GM18858 (cell line): ENCODE measurements around the gene ATP6V1E1.
"Not testable (repeated sequence)": the region's sequence is repeated elsewhere in the genome, so short reads cannot be mapped to it uniquely, and the experiment has no call there.

Experiments used
- ATAC-seq: cut with Tn5 transposase; IDR thresholded peaks from one replicate; pipeline ENCODE4 v1.9.1; 2021; ENCODE audit not compliant: unreplicated experiment

The ATP6V1E1 gene

DNA sequence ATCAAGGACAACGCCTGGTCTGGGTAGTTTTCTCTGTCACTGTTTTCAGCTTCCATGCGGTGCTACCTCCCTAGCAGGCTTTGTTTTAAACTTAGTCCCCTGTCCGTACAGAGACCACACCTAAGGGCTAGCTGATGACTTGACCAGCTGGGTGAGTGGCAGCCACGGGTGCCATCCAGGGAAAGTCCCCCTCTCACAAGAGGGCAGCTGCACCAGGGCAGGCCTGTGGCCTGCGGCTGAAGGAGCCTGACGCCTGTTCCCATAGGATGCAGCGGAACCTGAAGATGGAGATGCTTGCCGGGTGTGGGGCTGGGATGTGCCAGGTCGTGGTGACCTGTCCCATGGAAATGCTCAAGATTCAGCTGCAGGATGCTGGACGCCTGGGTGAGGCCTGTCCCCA is 45.4 kb downstream of the ATP6V1E1 start:
- no peak for ATAC-seq

DNA sequence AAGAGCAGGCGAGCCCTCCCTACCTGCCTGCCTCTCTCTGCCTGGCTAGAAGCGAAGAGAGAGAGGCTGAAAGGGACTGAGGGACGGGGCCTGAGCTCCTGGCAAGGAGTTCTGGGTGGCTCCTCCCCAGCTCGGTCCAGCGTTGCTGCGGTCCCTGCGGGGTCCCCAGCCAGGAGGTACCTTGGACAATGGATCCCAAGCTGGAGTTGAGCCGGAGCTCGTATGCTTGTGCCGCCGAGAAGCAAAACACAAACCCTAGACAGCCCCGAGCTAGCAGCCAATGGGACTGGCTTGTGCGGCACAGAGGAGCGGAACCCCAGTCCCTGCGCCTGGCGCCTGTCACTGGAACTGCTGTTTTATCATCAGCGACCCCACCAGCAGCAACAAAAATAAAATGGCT is 46.9 kb downstream of the ATP6V1E1 start:
- ATAC-seq = no peak

DNA sequence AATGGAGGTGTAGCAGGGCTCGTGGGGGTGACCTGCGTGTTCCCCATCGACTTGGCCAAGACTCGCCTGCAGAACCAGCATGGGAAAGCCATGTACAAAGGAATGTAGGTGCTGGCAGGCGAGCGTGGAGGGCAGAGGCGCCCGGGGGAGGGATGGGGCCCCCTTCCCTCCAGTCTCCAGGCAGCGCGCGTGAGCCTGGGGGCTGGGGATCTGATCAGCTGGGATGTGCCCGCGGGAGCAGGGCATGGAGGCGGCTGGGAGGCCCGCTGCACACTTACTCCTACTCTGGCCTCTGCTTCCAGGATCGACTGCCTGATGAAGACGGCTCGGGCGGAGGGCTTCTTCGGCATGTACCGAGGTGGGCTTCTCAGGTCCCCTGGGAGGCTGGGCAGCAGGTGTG is 47.5 kb downstream of the ATP6V1E1 start:
- no peak for ATAC-seq

DNA sequence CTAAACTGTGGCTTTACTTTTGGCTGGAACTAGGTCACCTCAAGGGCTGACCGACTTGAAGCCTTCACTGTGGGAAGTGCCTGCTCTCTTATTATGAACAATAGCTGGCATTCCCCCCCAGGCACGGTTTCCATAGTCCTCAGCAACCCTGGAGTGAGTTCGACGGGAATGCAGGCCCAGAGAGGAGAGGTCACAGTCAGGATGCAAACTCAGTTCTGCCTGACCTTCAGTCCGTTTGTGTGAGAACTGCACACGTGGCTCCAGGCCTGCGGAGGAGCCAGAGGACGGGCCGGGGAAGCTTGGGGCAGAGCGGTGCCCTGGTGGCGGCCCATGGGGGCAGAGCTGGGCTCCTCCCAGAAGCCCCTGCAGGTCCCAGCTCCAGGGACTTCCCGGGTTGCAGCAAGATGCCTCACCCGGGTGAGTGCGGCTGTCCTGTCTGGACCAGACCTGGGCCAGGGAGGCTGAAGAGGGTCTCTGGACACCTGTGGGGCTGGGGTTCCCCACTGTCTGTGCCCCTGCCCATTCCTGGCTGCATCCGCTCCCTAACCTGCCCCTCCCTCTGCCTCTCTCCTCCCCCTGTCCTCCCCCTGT is 48.0 kb downstream of the ATP6V1E1 start:
- ATAC-seq = no peak

DNA sequence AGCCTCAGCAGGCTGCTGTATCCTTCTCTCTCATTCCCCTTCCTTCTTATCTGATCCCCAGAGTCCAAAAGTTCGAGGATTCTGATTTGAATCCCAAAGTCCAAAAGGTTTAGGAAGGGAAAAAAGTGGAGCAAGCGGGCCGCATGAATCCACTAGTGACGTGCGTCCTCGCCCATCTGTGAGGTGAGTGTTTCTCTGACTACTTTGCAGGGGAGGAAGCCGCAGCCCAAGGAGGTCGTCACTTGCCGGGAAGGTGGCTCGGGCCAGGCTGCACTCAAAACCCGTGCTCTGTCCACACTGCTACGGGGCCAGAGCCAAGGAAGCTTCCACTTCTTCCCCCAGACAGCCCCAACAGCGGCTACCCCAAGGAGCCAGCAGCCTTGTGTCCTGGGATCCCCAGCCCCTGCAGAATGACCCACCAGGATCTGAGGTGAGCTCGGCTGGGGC is 49.0 kb downstream of the ATP6V1E1 start:
- ATAC-seq = no peak

DNA sequence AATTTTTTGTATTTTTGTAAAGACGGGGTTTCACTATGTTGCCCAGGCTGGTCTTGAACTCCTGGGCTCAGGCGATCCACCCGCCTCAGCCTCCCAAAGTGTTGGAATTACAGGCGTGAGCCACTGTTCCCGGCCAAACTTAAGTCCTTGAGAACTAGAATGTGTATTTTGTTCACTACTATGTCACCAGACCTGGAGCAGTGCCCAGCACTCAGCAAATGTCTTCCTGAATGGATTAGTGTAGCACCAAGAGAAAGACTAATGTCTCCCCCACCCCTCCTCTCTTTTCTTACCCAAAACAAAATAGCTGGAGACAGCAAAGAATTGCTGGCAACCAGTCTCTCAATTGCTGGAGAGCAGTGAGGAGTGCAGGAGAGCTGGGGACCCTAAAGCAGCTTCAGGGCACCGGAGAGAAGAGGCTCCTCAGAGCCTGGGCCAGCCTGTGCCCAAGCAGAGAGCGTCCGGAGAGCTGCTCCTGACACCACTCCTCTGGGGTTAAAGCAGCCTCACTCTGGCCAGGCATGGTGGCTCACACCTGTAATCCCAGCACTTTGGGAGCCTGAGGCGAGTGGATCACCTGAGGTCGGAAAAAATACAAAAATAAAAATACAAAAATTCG is 50.3 kb downstream of the ATP6V1E1 start:
- ATAC-seq = no peak

DNA sequence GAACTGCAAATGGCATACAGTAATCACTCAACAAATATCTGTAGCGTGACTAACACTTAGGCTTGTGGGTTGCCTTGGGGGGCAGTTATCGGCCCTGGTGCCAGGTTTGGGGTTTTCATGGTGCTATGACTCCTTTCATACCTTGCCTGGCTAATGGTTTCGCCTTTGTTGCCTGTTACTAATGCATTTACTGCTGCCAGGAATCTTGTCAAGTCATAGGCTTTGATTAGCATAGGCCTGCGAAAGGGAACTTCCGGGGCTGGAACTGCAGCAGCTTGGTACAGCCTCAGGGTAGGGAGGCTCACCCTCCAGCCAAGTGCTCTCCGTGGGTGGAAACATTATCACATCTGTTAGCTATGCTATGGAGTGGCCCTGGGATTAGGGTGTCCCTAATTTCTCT is 52.1 kb downstream of the ATP6V1E1 start:
- no peak for ATAC-seq

DNA sequence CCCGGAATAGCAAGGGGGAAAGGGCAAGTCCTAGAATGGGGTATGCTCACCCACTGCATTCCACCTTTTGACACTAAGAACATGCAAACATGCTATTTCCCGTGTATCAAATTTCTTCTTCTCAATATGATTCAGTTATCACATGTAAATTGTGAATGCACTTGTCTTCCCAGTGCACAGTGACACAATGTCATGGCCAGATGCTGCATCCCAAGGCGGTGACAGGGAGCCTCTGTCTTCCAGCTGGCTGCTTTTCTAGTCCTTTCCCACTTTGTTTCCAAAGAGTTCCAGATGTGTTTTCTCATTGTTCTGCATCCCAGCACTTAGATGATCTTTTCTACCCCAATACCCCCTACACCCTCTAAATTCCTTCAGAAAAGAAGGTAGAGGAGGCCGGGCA is 52.9 kb downstream of the ATP6V1E1 start:
- ATAC-seq = no peak

DNA sequence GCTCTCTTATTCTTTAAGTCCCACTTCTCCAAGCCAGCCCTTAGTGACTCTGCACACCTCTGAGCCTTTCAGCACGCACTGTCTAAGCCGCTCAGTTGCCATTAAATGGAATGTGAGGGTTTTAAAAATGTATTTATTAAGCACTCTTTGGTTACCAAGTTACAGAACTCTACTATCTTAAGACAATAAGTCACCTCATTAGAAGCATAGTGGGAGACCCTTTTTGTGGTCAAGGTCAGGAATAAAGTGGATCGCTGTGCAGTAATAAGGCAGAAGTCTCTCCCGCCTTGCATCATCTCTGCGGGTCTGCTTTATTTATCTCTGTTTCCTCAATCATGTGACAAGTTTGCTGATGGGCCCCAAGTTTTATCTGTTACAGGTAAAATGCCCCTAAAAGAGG is 53.4 kb downstream of the ATP6V1E1 start:
- no peak for ATAC-seq

DNA sequence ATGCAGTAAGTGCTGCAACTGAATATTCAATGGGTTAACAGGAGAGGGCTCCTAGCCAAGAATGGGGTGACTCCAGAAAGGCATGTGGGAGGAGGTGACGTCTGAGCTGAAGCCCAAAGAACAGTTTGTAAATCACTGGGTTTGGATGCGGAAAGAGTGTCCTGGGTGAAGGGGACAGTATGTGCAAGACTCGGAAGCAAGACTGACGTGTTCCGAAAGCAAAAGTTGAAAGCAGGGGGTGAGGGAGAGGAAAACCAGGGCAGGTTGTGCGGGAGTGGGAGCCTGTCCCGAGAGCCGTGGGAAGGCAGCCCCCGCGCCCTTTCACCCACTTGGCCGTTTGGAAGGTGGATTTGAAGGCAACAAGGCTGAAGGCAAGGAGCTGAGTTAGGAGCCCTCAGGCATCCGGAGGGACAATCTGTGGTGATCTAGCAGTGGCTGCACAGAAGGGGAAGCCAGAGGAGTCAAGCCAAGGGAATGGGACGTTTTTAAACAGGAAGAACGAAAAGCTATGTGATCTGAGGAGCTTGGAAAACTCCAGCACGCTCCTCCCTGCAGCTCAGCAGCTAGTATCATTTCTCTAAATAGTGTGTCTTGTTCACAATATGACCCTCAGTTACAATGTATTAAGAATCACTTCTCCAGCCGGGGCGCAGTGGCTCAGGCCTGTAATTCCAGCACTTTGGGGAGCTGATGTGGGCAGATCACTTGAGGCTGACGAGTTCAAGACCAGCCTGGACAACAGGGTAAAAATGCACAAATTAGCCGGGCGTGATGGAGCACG is 57.5 kb downstream of the ATP6V1E1 start:
- ATAC-seq = no peak

DNA sequence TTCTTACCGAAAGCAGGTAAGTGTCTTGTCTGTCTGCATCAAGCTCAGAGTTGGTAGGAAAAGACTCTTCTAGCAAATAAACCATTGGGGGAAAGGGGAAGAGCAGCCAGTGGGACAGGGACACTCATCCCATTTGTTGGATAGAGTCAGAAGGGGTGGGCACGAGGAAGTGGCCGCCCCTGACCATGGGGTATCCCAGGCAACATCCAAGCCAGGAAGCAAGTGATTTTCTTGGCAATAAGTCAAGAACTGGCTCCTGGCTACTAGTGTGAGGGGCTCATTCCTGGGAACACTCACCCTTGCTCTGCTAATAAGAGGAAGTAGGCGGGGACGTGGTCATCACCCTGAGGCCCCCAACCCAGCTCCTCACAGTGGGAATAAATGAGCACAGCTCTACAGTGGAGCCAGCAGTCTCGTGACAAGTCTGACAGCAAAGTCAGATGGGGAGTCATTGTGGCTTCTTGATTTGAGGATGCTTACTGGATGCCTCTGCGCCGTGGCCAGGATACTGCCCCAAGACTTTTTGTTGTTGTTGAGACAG is 58.5 kb downstream of the ATP6V1E1 start:
- no peak for ATAC-seq

DNA sequence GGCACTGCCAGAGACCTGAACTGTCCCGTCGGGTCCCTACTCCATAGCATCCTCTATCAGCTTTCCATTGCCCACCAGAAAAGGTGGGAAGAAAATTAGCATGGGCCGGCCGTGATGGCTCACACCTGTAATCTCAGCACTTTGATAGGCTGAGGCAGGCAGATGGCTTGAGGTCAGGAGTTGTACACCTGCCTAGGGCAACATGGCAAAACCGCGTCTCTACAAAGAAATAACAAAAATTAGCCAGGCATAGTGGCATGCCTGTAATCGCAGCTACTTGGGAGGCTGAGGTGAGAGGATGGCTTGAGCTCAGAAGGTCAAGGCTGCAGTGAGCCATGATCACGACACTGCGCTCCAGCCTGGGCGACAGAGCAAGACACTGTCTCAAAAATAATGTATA is 61.8 kb downstream of the ATP6V1E1 start:
- ATAC-seq = no peak

DNA sequence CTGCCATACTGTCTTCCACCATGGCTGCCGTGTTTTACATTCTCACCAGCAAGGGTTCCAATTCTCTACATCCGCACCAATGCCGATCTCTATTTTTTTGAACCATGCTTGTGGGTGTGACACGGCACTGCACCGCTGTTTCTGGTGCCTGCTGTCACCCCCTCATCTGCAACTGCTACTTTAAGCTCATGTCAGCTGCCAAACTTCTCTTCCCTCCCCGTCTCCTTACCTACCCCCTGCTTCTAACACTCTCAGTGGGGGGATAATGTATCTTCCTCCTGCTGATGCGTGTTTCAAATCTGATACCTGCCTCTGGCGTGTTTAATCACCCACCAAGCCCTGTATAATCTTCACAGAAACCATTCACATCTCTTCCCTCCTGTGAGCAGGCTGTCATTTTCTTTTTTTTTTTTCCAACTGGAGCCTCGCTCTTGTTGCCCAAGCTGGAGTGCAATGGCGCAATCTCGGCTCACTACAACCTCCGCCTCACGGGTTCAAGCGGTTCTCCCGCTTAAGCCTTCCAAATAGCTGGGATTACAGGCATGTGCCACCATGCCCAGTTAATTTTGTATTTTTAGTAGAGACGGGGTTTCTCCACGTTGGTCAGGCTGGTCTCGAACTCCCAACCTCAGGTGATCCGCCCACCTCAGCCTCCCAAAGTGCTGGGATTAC is 62.4 kb downstream of the ATP6V1E1 start:
- ATAC-seq = not testable (repeated sequence)

DNA sequence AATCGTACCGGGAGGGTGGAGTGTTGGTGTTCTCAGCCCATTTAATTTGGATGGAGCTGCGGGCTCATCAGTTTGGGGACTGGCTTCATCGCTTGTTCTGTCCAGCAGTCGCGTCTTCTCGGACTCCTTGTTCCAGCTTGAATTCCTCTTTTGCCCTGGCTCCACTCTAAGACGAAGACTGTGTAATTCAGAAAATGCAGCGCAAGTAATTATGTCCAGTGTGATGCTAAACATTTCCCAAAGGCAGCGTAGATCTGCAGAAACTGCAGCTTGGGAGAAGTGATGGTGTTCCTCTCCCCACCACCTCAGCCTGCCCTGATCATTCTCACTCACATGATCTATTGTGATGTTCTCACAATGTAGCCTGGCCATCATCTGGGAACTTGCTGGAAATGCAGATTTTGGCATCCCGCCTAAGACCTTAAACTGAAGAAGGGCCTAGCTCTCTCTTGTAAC is 64.6 kb downstream of the ATP6V1E1 start:
- no peak for ATAC-seq

DNA sequence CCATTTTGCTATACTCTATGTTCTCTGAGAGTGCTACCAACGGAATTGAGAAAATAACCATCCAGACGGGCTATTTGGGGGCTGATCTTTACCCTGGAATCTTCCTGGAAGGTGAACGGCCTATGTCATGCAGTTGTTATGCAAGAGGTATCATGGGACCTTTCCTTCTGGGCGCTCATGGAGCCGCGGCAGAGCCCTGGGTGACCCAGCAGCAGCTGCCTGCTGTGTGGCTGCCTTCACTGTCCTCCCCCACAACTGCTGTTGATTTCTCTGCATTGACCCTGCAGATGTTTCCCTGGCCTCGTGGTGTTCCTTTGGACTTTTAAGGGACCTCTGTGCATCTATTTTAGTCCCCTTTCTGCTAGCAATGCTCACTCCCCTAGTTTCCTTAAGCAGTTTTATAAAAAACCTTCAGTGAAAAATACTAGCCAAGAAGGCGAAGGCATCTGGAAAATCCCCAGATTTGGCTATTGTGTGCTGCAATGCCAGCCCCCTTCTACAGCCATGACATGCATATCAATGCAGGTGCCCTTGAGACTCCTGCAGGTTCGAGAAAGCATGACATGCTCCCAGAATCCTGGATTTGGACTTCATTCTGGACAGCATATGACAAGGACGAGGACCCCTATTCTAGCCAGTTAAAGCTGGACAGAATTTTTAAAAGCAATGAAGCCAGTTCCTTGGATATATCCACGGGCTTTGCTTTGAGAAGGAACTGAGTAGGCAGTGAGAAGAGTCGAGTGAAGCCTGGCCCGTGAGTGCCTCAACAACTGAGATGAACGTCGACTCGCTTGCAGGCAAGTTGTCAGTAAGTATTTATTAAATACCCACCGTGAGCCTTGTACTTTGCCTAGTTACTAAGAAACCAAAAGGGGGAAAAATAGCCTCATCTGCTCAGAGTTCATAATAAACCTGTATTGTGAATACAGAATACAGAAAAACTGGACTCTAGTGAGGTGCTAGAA is 65.4 kb downstream of the ATP6V1E1 start, which contains the start of gene SLC25A18:
Gene SLC25A18, plus strand, starts transcription at position 593 of the 965 bp plus-strand sequence. CDS start 16,447 bp downstream, outside the sequence.
- no peak for ATAC-seq

DNA sequence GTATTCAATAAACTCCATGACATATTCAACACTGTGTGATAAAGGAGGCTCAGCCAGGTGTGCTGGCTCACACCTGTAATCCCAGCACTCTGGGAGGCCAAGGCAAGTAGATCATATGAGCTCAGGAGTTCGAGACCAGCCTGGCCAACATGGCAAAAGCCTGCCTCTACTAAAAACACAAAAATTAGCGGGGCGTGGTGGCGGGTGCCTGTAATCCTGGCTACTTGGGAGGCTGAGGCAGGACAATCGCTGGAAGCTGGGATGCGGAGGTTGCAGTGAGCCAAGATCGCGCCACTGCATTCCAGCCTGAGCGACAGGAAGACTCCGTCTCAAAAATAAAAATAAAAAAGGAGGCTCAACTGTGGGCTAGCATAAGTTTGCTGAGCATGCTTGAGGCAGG is 69.4 kb downstream of the ATP6V1E1 start:
- ATAC-seq = no peak

DNA sequence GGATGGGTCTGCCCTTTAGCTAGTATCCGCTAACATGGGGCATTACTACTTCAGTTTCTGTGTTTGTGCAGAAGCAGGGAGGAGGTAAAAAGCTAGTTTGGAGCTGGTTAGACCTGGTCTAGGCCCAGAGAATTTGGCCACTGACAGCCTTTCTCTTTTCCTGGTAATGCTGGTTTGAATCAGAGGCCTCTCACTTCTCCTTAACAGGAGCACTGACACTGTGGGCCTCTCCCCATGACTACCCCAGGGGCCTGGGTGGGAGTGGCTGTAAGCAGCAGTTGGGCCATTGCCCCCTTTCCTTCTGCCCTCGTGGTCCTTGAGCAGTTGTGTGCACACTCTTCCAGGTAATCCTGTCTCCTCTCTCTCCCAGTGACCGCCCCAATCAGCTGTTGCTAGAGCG is 73.7 kb downstream of the ATP6V1E1 start:
- no peak for ATAC-seq

DNA sequence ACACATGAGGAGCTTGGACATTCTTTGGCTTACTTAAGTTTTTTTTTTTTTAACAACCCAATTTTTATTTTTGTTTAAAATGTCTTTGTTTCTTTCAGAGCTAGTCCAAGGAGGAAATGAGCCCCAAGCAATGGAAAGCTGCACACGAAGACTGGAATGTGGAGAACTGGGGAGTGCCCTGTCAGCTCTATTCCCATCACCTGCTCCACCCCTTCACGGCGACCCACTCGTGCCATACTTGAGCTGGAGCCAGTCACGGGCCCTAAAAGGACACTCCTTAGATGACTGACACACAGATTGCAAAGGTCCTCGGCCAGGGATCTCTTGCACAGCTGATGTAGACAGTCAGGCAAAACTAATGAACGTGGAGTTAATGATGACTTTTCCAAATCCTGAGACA is 75.8 kb downstream of the ATP6V1E1 start:
- no peak for ATAC-seq

DNA sequence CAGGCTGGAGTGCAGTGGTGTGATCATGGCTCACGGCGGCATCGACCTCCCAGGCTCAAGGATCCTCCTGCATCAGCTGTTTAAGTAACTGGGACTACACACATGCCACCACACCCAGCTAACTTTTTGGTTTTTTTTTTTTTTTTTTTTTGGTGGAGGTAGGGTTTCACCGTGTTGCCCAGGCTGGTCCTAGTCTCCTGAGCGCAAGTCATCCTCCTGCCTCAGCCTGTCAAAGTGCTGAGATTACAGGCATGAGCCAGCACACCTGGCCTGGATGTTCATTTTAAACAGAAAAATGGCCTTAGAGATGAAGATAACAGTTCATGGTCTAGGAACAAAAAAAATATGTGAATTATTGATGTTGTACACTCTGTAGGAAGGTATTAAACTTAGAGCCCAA is 78.9 kb downstream of the ATP6V1E1 start:
- no peak for ATAC-seq

DNA sequence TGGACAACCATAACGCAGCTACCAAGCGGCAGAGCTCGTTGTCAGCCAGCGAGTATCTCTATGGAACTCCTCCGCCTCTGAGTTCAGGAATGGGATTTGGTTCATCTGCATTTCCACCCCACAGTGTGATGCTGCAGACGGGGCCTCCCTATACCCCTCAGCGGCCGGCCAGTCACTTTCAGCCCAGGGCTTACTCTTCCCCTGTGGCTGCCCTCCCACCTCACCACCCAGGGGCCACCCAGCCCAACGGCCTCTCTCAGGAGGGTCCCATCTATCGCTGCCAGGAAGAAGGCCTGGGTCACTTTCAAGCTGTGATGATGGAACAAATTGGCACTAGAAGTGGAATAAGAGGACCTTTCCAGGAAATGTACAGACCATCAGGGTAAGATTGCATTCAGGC is 79.4 kb downstream of the ATP6V1E1 start:
- no peak for ATAC-seq
